Spinal cord (tissue), 10 donors: Measurements from ENCODE around the gene HNRNPAB. TPM values are rescaled to one million over a fixed set of nuclear protein-coding genes. Genes with fewer than 3 reads are reported as not detected.
A peak's percentile ranks its signal among the peaks of the same experiment; 100 is the strongest.

Experiments used
- DNase-seq, 6 donors: peaks; one replicate each; pipeline versions ENCODE4 v3.0.0 to v3.0.0-alpha.2; 2013 to 2015; ENCODE audit warnings: low spot score in 6 of 6, low read depth in 4 of 6
- H3K27ac ChIP-seq: one replicate; pipeline ENCODE4 v1.5.1; 2013; ENCODE audit warnings: low read depth, low read length, control low read depth
- H3K27me3 ChIP-seq: one replicate; pipeline ENCODE4 v1.6.1; 2013; ENCODE audit warnings: low read length; ENCODE audit not compliant: control insufficient read depth, insufficient read depth
- H3K36me3 ChIP-seq: one replicate; pipeline ENCODE4 v1.6.1; 2013; ENCODE audit warnings: low read length; ENCODE audit not compliant: control insufficient read depth, insufficient read depth
- H3K4me1 ChIP-seq: one replicate; pipeline ENCODE4 v1.6.1; 2013; ENCODE audit warnings: low read length; ENCODE audit not compliant: control insufficient read depth, insufficient read depth
- H3K4me3 ChIP-seq: one replicate; pipeline ENCODE4 v1.5.1; 2013; ENCODE audit warnings: low read depth, low read length, control low read depth
- H3K9me3 ChIP-seq: one replicate; pipeline ENCODE4 v1.6.1; 2013; ENCODE audit warnings: low read length; ENCODE audit not compliant: control insufficient read depth, insufficient read depth
- WGBS: methylation state at CpG from one replicate; pipeline ENCODE4 v1.1.5; 2013; ENCODE audit warnings: missing lambda C conversion rate; ENCODE audit not compliant: insufficient coverage; 5-methylcytosine and 5-hydroxymethylcytosine counted together
- polyA plus RNA-seq, 2 donors: library from polyadenylated mRNA; unstranded; fragments of 120-200 nt; gene quantifications; one replicate each; pipeline ENCODE4 v1.2.1, GENCODE V29; 2013; ENCODE audit not compliant: insufficient read length in 2 of 2
- total RNA-seq, 2 donors: library from RNA; depleted of rRNA in 1 of 2; stranded (reverse); fragments of 120-200 nt in 1 of 2; fragments of >200 nt in 1 of 2; gene quantifications; one replicate each; pipeline versions ENCODE4 v1.2.3 to v1.2.4, GENCODE V29; 2013 to 2014
- donor health status: healthy.

HNRNPAB gene
- total and polyA plus RNA-seq, 4 donors: 30.8 to 128 (median 86.0) TPM

- no peak overlapping the region for H3K27ac ChIP-seq
- WGBS: 82% methylated on average over 6 of the region's 8 CpGs
These were observed 26.8 kb upstream of the HNRNPAB start for GRCh38 chr5:178177569-178177968.

GRCh38 chr5:178180141-178180863 is 24.0 kb upstream of the HNRNPAB start:
- H3K36me3 ChIP-seq: no peaks in the 10 kb centered on the region
- H3K27ac ChIP-seq: no peak overlapping the region
- H3K9me3 ChIP-seq: no peaks in the 10 kb centered on the region
- H3K4me1 ChIP-seq: no peaks in the 10 kb centered on the region
- WGBS: 50% methylated on average over 2 of the region's 9 CpGs
- no peak for DNase-seq
- H3K27me3 ChIP-seq: no peaks in the 10 kb centered on the region
- no peak overlapping the region for H3K4me3 ChIP-seq

More at GRCh38 chr5:178177569-178177968, 26.8 kb upstream of the HNRNPAB start:
- DNase-seq: no peak
- Histone ChIP-seq H3K4me3 (no peak overlapping the region), H3K9me3 (no peaks in the 10 kb centered on the region), H3K4me1 (no peaks in the 10 kb centered on the region), H3K27me3 (no peaks in the 10 kb centered on the region), H3K36me3 (no peaks in the 10 kb centered on the region)

GRCh38 chr5:178182158-178182876 is 22.0 kb upstream of the HNRNPAB start:
- 55% methylated on average over 3 of the region's 4 CpGs for WGBS
- Histone ChIP-seq H3K36me3 (no peaks in the 10 kb centered on the region), H3K4me1 (peaks cover 4% of the 10 kb centered on the region)

DNA sequence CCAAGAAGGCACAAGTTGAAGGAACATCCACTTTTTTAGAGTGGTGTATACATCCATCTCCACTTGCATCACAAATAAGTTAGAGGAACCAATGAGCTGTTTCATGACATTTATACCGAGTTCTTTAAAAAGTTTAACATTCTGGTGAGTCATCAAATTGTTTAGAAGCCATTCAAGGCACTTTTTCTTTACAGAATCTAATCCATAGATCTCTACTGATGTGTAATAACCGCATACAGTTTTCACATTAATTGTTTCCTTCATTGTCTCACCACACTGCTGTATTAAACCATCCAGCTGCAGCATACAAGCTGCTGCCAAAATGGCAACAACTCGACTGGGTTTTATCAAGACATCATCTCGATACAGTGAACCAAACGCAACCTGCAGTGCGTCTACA is 17.9 kb upstream of the HNRNPAB start:
- Histone ChIP-seq H3K9me3 (no peaks in the 10 kb centered on the region), H3K4me1 (peaks cover 4% of the 10 kb centered on the region), H3K36me3 (no peaks in the 10 kb centered on the region), H3K4me3 (no peak overlapping the region), H3K27me3 (no peaks in the 10 kb centered on the region), H3K27ac (no peak overlapping the region)
- 85% methylated on average over 5 of the region's 6 CpGs for WGBS
- peak in 1 of 6 donors; percentile 52 for DNase-seq

More at GRCh38 chr5:178182158-178182876, 22.0 kb upstream of the HNRNPAB start:
- DNase-seq: no peak
- no peaks in the 10 kb centered on the region for H3K9me3 ChIP-seq
- no peak overlapping the region for H3K4me3 ChIP-seq
- no peaks in the 10 kb centered on the region for H3K27me3 ChIP-seq
- H3K27ac ChIP-seq: no peak overlapping the region

DNA sequence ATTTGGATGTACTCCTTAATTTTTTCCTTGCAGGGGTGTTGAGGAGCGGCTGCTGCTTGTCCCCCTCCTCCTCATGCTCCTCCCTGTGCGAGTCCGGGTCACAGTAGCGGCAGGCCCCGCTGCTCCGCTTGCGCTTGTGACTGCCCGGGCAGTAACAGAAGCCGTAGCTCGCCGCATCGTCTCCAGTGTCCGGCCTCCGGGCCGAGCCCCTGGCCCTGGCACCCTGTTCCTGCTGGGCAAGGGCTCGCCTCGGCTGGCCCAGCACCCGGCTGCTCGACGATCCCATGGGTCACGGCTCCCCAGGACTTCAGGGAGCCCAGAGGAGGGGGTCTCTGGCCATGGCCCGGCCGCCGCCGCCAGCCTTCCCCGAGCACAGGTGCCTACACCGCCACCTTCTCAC is 17.3 kb upstream of the HNRNPAB start, which contains the start of gene GMCL2:
GMCL2 (minus strand) TSS at position 358 of the 400 bp plus-strand sequence; CDS start at position 286, 72 bp downstream.
- Histone ChIP-seq H3K4me1 (peaks cover 4% of the 10 kb centered on the region), H3K27ac (no peak within 1 kb of the TSS), H3K4me3 (no peak within 1 kb of the TSS), H3K36me3 (no peaks in the 10 kb centered on the region), H3K27me3 (no peaks in the 10 kb centered on the region), H3K9me3 (no peaks in the 10 kb centered on the region)
- 89% methylated on average over 26 of the region's 27 CpGs for WGBS
- no peak for DNase-seq

- H3K9me3 ChIP-seq: peaks cover 1% of the 10 kb centered on the region
- WGBS: 58% methylated on average over 2 of the region's 2 CpGs
- DNase-seq: no peak
These were observed 14.9 kb upstream of the HNRNPAB start for GRCh38 chr5:178189433-178189832.

GRCh38 chr5:178191661-178192060 is 12.7 kb upstream of the HNRNPAB start:
- DNase-seq: no peak
- Histone ChIP-seq H3K4me3 (no peak overlapping the region), H3K36me3 (no peaks in the 10 kb centered on the region), H3K27me3 (no peaks in the 10 kb centered on the region), H3K4me1 (peaks cover 4% of the 10 kb centered on the region), H3K27ac (no peak overlapping the region), H3K9me3 (peaks cover 1% of the 10 kb centered on the region)
- 75% methylated on average over 2 of the region's 4 CpGs for WGBS

More at GRCh38 chr5:178189433-178189832, 14.9 kb upstream of the HNRNPAB start:
- no peak overlapping the region for H3K27ac ChIP-seq
- peaks cover 4% of the 10 kb centered on the region for H3K4me1 ChIP-seq
- H3K36me3 ChIP-seq: no peaks in the 10 kb centered on the region
- no peak overlapping the region for H3K4me3 ChIP-seq
- no peaks in the 10 kb centered on the region for H3K27me3 ChIP-seq

- Histone ChIP-seq H3K27ac (no peak overlapping the region), H3K4me3 (no peak overlapping the region), H3K9me3 (peaks cover 1% of the 10 kb centered on the region), H3K36me3 (no peaks in the 10 kb centered on the region), H3K27me3 (no peaks in the 10 kb centered on the region), H3K4me1 (peaks cover under 1% of the 10 kb centered on the region)
- 100% methylated on average over 2 of the region's 2 CpGs for WGBS
- no peak for DNase-seq
These were observed 12.1 kb upstream of the HNRNPAB start for GRCh38 chr5:178192244-178192643.

GRCh38 chr5:178192787-178193186 is 11.5 kb upstream of the HNRNPAB start:
- peaks cover 1% of the 10 kb centered on the region for H3K9me3 ChIP-seq
- H3K4me3 ChIP-seq: no peak overlapping the region
- WGBS: 94% methylated on average over 6 of the region's 7 CpGs
- no peak for DNase-seq
- no peak overlapping the region for H3K27ac ChIP-seq
- H3K27me3 ChIP-seq: no peaks in the 10 kb centered on the region
- H3K36me3 ChIP-seq: no peaks in the 10 kb centered on the region
- no peaks in the 10 kb centered on the region for H3K4me1 ChIP-seq
